B cell (primary cell): ENCODE data around the gene C10orf90. TPM values are rescaled to one million over a fixed set of nuclear protein-coding genes. Genes with fewer than 3 reads are reported as not detected.

ENCODE experiments used
- ATAC-seq: fragments of 200-7000 bp; cut with Tn5 transposase; one replicate; pipeline ENCODE4 v1.10.0; 2021; ENCODE audit warnings: low read depth, mild to moderate bottlenecking, moderate number of reproducible peaks, moderate library complexity
- CTCF ChIA-PET: fragments of 350-600 bp; sonication (Branson Sonifier 250); formaldehyde crosslinking; loops from one replicate; lab custom pipeline; 2021; ENCODE audit warnings: antibody characterized with exemption, inconsistent platforms; lab: Charles Lee
- POLR2A ChIA-PET: fragments of 350-600 bp; sonication (Branson Sonifier 250); formaldehyde crosslinking; loops from one replicate; lab custom pipeline; 2021; ENCODE audit warnings: antibody characterized with exemption; lab: Charles Lee
- DNase-seq: peaks from one replicate; pipeline ENCODE4 v3.0.0; 2013
- H2AFZ ChIP-seq: 2 replicates; pipeline ENCODE4 v1.6.1; 2012; ENCODE audit warnings: mild to moderate bottlenecking, low read depth, low read length; ENCODE audit not compliant: insufficient read depth, poor library complexity, severe bottlenecking
- H3K27ac ChIP-seq, 2 donors: 1 replicate in 1 of 2; 2 replicates in 1 of 2; pipeline ENCODE4 v1.5.1; 2012 to 2013; ENCODE audit warnings: low read length in 2 of 2, mild to moderate bottlenecking in 2 of 2, moderate library complexity in 1 of 2
- H3K27me3 ChIP-seq, 4 experiments: fragments of 200-600 bp in 1 of 4; sonication (generic) in 1 of 4; replicated peaks in 1 of 4; 1 replicate in 2 of 4; 2 replicates in 2 of 4; pipeline versions ENCODE4 v1.6.1 to v1.7.0; 2013 to 2016; ENCODE audit warnings: low read length in 3 of 4, mild to moderate bottlenecking in 2 of 4, mixed read lengths in 1 of 4, moderate library complexity in 1 of 4; ENCODE audit not compliant: insufficient read depth in 4 of 4, control insufficient read depth in 3 of 4; ENCODE audit errors: control extremely low read depth in 1 of 4
- H3K36me3 ChIP-seq, 2 experiments: replicated peaks in 1 of 2; 1 replicate in 1 of 2; 2 replicates in 1 of 2; pipeline versions ENCODE4 v1.6.1 to v1.7.1; 2013; ENCODE audit warnings: low read length in 1 of 2; ENCODE audit not compliant: insufficient read depth in 2 of 2, control insufficient read depth in 1 of 2; ENCODE audit errors: control extremely low read depth in 1 of 2, extremely low read depth in 1 of 2
- H3K4me1 ChIP-seq, 2 donors: fragments of 200-600 bp in 1 of 2; sonication (generic) in 1 of 2; 1 replicate in 1 of 2; 2 replicates in 1 of 2; pipeline versions ENCODE4 v1.5.1 to v1.6.1; 2013 to 2017; ENCODE audit warnings: low read length in 2 of 2; ENCODE audit not compliant: control insufficient read depth in 2 of 2, insufficient read depth in 2 of 2
- H3K4me2 ChIP-seq: replicated peaks from 2 replicates; pipeline ENCODE3; 2012; ENCODE audit warnings: mild to moderate bottlenecking, low read depth, low read length; ENCODE audit not compliant: poor library complexity, severe bottlenecking
- H3K4me3 ChIP-seq, 5 experiments: fragments of 200-600 bp in 1 of 5; sonication (generic) in 1 of 5; 1 replicate in 3 of 5; 2 replicates in 2 of 5; pipeline versions ENCODE4 v1.5.1 to v1.7.0; 2011 to 2016; ENCODE audit warnings: low read length in 4 of 5, mild to moderate bottlenecking in 4 of 5, low read depth in 2 of 5, control low read depth in 1 of 5, moderate library complexity in 1 of 5; ENCODE audit not compliant: insufficient read depth in 1 of 5; ENCODE audit errors: control extremely low read depth in 1 of 5, extremely low read depth in 1 of 5
- H3K79me2 ChIP-seq: fragments of 200-600 bp; sonication (generic); one replicate; pipeline ENCODE4 v1.6.0; 2016; ENCODE audit warnings: low read length; ENCODE audit not compliant: control insufficient read depth, insufficient read depth
- H3K9ac ChIP-seq: fragments of 200-600 bp; sonication (generic); 2 replicates; pipeline ENCODE4 v1.6.1; 2017; ENCODE audit warnings: mild to moderate bottlenecking, low read length, moderate library complexity
- H3K9me3 ChIP-seq, 3 donors: one replicate each; pipeline versions ENCODE4 v1.6.1 to v1.7.1; 2013; ENCODE audit warnings: low read length in 2 of 3; ENCODE audit not compliant: control insufficient read depth in 2 of 3, insufficient read depth in 1 of 3; ENCODE audit errors: control extremely low read depth in 1 of 3
- H4K20me1 ChIP-seq: 2 replicates; pipeline ENCODE4 v1.6.0; 2012; ENCODE audit warnings: mild to moderate bottlenecking, low read length; ENCODE audit not compliant: insufficient read depth, control insufficient read depth, poor library complexity, severe bottlenecking
- H3K27ac Mint-ChIP-seq: one replicate; pipeline ENCODE4 v1.8.0; 2021; ENCODE audit warnings: mixed read lengths
- H3K27me3 Mint-ChIP-seq: one replicate; pipeline ENCODE4 v1.8.0; 2021; ENCODE audit warnings: mixed read lengths
- H3K4me1 Mint-ChIP-seq: one replicate; pipeline ENCODE4 v1.8.0; 2021; ENCODE audit warnings: mixed read lengths
- H3K4me3 Mint-ChIP-seq: one replicate; pipeline ENCODE4 v1.8.0; 2021; ENCODE audit warnings: mixed read lengths
- H3K9me3 Mint-ChIP-seq: one replicate; pipeline ENCODE4 v1.8.0; 2022; ENCODE audit warnings: mixed read lengths; ENCODE audit not compliant: insufficient read depth
- CTCF ChIP-seq: fragments of 200-600 bp; IDR thresholded peaks from one replicate; pipeline ENCODE4 v1.8.0; 2022; ENCODE audit warnings: antibody characterized with exemption, mild to moderate bottlenecking
- EZH2 ChIP-seq: IDR thresholded peaks from 2 replicates; pipeline ENCODE4 v1.6.1; 2012; ENCODE audit warnings: borderline replicate concordance, low read depth, mild to moderate bottlenecking, moderate library complexity, low read length; ENCODE audit not compliant: insufficient read depth, poor library complexity, severe bottlenecking
- WGBS: methylation state at CpG from one replicate; pipeline ENCODE4 v1.1.5; 2013; ENCODE audit warnings: missing lambda C conversion rate; ENCODE audit not compliant: insufficient coverage; 5-methylcytosine and 5-hydroxymethylcytosine counted together
- intact Hi-C: fragments of 100-400 bp; cut with micrococcal nuclease; formaldehyde crosslinking; loops from one replicate; pipeline ENCODE4 v1.10.0; 2022
- polyA plus RNA-seq: library from polyadenylated mRNA; depleted of rRNA; stranded (reverse); fragments of >200 nt; gene quantifications from 2 replicates; pipeline ENCODE4 v1.2.3, GENCODE V29; 2012
- total RNA-seq, 2 donors: library from RNA; stranded (reverse); fragments of 120-200 nt in 1 of 2; gene quantifications; 1 replicate in 1 of 2; 2 replicates in 1 of 2; pipeline versions ENCODE4 v1.2.3 to v1.2.4, GENCODE V29; 2013 to 2022

Gene C10orf90
- total and polyA plus RNA-seq, 2 donors (not counting 1 experiment from before 2014, with no cell fraction given): not detected

- 65% methylated on average over 10 of the region's 13 CpGs for WGBS
- H3K27me3 Mint-ChIP-seq: no peaks in the 10 kb centered on the region
- H2AFZ ChIP-seq: no peak overlapping the region
- H3K4me3 ChIP-seq: no peak overlapping the region
- no peaks in the 10 kb centered on the region for H3K79me2 ChIP-seq
- TF ChIP-seq CTCF: no peak
- no peak for TF ChIP-seq EZH2
- H3K4me2 ChIP-seq: no peak overlapping the region
- no peak overlapping the region for H3K9ac ChIP-seq
- H3K27me3 ChIP-seq: no peaks in the 10 kb centered on the region
- no peaks in the 10 kb centered on the region for H3K9me3 Mint-ChIP-seq
- no peak overlapping the region for H3K27ac ChIP-seq
- intact Hi-C loops: no loop called here
- no peaks in the 10 kb centered on the region for H3K4me1 ChIP-seq
- H3K36me3 ChIP-seq: no peaks in the 10 kb centered on the region
- CTCF ChIA-PET: no interaction called here
- H3K4me3 Mint-ChIP-seq: no peak overlapping the region
- DNase-seq: no peak
- POLR2A ChIA-PET: no interaction called here
- peaks cover 0 to 14% (median 0%) of the 10 kb centered on the region in 3 donors for H3K9me3 ChIP-seq
- no peaks in the 10 kb centered on the region for H3K4me1 Mint-ChIP-seq
- no peak for ATAC-seq
- H4K20me1 ChIP-seq: no peaks in the 10 kb centered on the region
- no peak overlapping the region for H3K27ac Mint-ChIP-seq
Observed at GRCh38 chr10:126561921-126562680, 108.4 kb downstream of the C10orf90 start.

GRCh38 chr10:126561294-126561920 is 109.1 kb downstream of the C10orf90 start:
- Mint-ChIP-seq H3K27me3 (no peaks in the 10 kb centered on the region), H3K4me1 (no peaks in the 10 kb centered on the region), H3K4me3 (no peak overlapping the region), H3K9me3 (no peaks in the 10 kb centered on the region), H3K27ac (no peak overlapping the region)
- H3K36me3 ChIP-seq: no peaks in the 10 kb centered on the region
- H2AFZ ChIP-seq: no peak overlapping the region
- TF ChIP-seq CTCF (no peak), EZH2 (no peak)
- H4K20me1 ChIP-seq: no peaks in the 10 kb centered on the region
- no peaks in the 10 kb centered on the region for H3K4me1 ChIP-seq
- H3K79me2 ChIP-seq: no peaks in the 10 kb centered on the region
- no peak overlapping the region for H3K27ac ChIP-seq
- no peak overlapping the region for H3K9ac ChIP-seq
- H3K4me3 ChIP-seq: no peak overlapping the region
- intact Hi-C loops: no loop called here
- no peak overlapping the region for H3K4me2 ChIP-seq
- ATAC-seq (no peak), DNase-seq (no peak)
- H3K9me3 ChIP-seq: peaks cover 0 to 11% (median 0%) of the 10 kb centered on the region in 3 donors
- 75% methylated on average over 5 of the region's 10 CpGs for WGBS
- no peaks in the 10 kb centered on the region for H3K27me3 ChIP-seq
- CTCF ChIA-PET: no interaction called here
- POLR2A ChIA-PET: no interaction called here
